Parathyroid adenoma (tissue), 2 donors: Measurements from ENCODE around the gene ST6GALNAC4.

Experiments used
- H2AFZ ChIP-seq: fragments of 300-600 bp; sonication (generic); one replicate; pipeline ENCODE4 v1.7.0; 2017; ENCODE audit warnings: antibody characterized with exemption, mild to moderate bottlenecking
- H3K27ac ChIP-seq: fragments of 300-600 bp; sonication (generic); one replicate; pipeline ENCODE4 v1.7.0; 2017
- H3K27me3 ChIP-seq: fragments of 300-600 bp; sonication (generic); one replicate; pipeline ENCODE4 v1.7.0; 2017; ENCODE audit warnings: low read length; ENCODE audit not compliant: control insufficient read depth, insufficient read depth
- H3K36me3 ChIP-seq: fragments of 300-600 bp; sonication (generic); one replicate; pipeline ENCODE4 v1.7.0; 2017; ENCODE audit warnings: low read length; ENCODE audit not compliant: control insufficient read depth, insufficient read depth
- H3K4me1 ChIP-seq: fragments of 300-600 bp; sonication (generic); one replicate; pipeline ENCODE4 v1.7.0; 2017; ENCODE audit warnings: control low read depth
- H3K4me2 ChIP-seq: fragments of 300-600 bp; sonication (generic); one replicate; pipeline ENCODE4 v1.7.0; 2017; ENCODE audit warnings: low read length
- H3K4me3 ChIP-seq: fragments of 300-600 bp; sonication (generic); one replicate; pipeline ENCODE4 v1.7.0; 2017; ENCODE audit warnings: low read depth, low read length
- H3K79me2 ChIP-seq: fragments of 300-600 bp; sonication (generic); one replicate; pipeline ENCODE4 v1.7.0; 2017; ENCODE audit warnings: control low read depth
- H3K9ac ChIP-seq: fragments of 300-600 bp; sonication (generic); one replicate; pipeline ENCODE4 v1.7.0; 2017; ENCODE audit warnings: mild to moderate bottlenecking
- H3K9me3 ChIP-seq: fragments of 300-600 bp; sonication (generic); one replicate; pipeline ENCODE4 v1.7.0; 2017; ENCODE audit warnings: low read length; ENCODE audit not compliant: control insufficient read depth
- TF ChIP-seq, protein P1 (sequence below): fragments of 300-600 bp; sonication (generic); IDR thresholded peaks from one replicate; pipeline ENCODE4 v1.7.0; 2017; ENCODE audit warnings: antibody characterized with exemption, mild to moderate bottlenecking
- donor health status: primary hyperparathyroidism.

ST6GALNAC4 gene

DNA sequence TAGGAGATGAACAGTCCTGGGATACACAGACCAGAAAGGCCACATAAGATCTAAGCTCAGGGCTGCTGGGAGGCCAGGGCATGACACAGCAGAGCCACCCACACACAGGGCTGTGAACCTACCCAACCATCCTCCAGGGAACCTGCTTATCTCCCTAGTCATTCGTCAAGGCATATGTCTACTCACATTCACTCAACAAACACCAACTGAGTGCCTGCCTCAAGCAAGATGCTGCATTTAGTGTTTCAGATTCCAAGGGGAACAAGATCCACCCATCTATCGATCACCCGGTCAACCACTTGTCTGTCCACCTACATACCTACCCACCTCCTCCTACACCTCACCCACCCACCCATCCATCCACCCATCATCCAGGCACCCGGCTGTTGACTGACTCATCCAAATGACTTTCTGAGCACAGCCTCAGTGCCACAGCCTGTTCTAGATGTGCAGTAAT lies 19.0 kb upstream of the ST6GALNAC4 start:
- no peak overlapping the region for H2AFZ ChIP-seq
- no peak overlapping the region for H3K4me3 ChIP-seq
- peaks cover 5% of the 10 kb centered on the region for H3K79me2 ChIP-seq
- H3K27ac ChIP-seq, result no peak overlapping the region
- H3K27me3 ChIP-seq, result no peaks in the 10 kb centered on the region
- no peaks in the 10 kb centered on the region for H3K36me3 ChIP-seq
- no peaks in the 10 kb centered on the region for H3K9me3 ChIP-seq
- TF ChIP-seq, protein P1, sequence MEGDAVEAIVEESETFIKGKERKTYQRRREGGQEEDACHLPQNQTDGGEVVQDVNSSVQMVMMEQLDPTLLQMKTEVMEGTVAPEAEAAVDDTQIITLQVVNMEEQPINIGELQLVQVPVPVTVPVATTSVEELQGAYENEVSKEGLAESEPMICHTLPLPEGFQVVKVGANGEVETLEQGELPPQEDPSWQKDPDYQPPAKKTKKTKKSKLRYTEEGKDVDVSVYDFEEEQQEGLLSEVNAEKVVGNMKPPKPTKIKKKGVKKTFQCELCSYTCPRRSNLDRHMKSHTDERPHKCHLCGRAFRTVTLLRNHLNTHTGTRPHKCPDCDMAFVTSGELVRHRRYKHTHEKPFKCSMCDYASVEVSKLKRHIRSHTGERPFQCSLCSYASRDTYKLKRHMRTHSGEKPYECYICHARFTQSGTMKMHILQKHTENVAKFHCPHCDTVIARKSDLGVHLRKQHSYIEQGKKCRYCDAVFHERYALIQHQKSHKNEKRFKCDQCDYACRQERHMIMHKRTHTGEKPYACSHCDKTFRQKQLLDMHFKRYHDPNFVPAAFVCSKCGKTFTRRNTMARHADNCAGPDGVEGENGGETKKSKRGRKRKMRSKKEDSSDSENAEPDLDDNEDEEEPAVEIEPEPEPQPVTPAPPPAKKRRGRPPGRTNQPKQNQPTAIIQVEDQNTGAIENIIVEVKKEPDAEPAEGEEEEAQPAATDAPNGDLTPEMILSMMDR, result no peak
- no peak overlapping the region for H3K4me2 ChIP-seq
- peaks cover 2% of the 10 kb centered on the region for H3K4me1 ChIP-seq
- H3K9ac ChIP-seq, result no peak overlapping the region

DNA sequence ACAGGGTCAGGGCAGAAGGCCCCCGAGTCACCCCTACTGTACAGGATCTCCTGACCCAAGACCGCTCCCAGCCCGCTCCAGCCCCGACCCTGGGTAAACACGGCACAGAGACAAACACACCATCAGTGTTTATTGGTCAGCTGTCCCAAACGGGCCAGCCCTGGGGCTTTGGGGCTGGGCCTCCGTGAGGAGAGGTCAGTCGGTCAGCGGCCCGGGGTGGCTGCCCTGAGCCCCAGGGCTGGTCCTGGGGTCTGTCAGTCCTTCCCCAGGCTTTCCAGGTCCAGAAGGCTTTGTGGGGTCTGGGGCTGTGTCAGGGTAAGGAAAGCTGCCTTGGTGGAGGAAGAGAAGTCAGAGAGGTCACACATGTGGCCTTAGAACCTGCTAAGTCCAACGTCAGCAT lies 18.1 kb upstream of the ST6GALNAC4 start:
- H3K9ac ChIP-seq, result no peak overlapping the region
- no peak overlapping the region for H3K4me3 ChIP-seq
- no peaks in the 10 kb centered on the region for H3K27me3 ChIP-seq
- TF ChIP-seq, protein P1, result no peak
- H2AFZ ChIP-seq, result no peak overlapping the region
- H3K27ac ChIP-seq, result no peak overlapping the region
- H3K4me2 ChIP-seq, result no peak overlapping the region
- peaks cover 2% of the 10 kb centered on the region for H3K4me1 ChIP-seq
- no peaks in the 10 kb centered on the region for H3K36me3 ChIP-seq
- no peaks in the 10 kb centered on the region for H3K9me3 ChIP-seq
- H3K79me2 ChIP-seq, result peaks cover 5% of the 10 kb centered on the region

DNA sequence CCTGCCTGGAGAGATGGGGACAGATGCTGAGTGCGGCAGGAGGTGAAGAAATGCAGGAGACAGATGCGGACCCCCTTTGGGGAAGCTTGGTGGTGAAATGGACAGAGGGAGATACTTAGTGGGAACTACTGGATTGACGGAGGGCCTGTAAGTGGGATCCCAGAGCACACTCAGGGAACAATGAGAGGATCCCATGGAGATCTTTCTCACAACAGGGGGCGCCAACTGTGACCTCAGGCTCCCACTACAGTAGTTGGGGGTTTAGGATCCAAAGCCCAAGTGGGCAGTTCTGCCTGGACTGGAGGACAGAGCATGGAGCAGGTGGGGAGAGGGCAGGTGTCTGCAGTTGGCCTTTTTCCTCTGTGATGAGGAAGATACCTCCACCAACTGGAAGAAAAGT lies 17.4 kb upstream of the ST6GALNAC4 start:
- Histone ChIP-seq H3K27me3 (no peaks in the 10 kb centered on the region), H3K4me2 (no peak overlapping the region), H3K79me2 (peaks cover 5% of the 10 kb centered on the region), H2AFZ (no peak overlapping the region), H3K27ac (no peak overlapping the region), H3K4me3 (no peak overlapping the region), H3K36me3 (no peaks in the 10 kb centered on the region), H3K4me1 (peaks cover 2% of the 10 kb centered on the region), H3K9ac (no peak overlapping the region), H3K9me3 (no peaks in the 10 kb centered on the region)
- TF ChIP-seq, protein P1, result no peak

DNA sequence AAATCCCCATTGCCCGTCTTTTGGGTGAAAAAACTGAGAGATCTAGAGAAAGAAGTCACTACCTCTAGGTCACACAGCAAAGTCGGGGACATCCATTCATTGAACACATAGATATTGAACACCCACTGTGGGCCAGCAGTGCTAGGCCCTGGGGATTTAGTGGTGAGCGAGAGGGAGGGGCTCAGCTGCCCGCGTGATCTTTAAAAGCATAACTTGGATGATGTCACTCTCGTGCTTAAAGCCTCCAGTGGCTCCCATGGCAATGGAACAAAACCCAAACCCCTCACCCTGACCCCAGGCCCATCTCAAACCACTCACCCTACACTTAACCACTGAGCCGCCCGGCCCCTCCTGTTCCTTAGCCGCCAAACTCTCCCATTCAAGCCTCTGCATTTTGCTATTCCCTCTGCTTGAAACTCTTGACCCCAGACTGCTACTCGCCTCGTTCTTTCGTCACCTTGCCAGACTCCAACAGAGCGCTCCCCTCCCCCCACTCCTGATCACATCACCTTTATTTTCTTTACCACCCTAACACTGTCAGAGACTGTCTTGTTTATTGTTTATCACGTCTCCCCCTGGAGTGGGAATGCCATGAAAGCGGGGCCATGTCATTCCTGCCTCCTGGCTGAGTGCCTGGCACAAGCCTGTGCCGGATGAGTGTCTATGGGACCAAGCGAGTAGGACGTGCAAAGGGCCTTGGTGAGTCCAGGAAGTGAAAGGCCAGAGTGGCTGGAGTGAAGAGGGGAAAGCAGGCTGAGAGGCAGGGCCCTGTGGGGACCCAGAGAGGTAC lies 14.4 kb upstream of the ST6GALNAC4 start:
- no peak overlapping the region for H3K4me3 ChIP-seq
- no peak overlapping the region for H3K27ac ChIP-seq
- H3K4me1 ChIP-seq, result peaks cover 5% of the 10 kb centered on the region
- H3K9ac ChIP-seq, result no peak overlapping the region
- H3K4me2 ChIP-seq, result peak overlapping the region; percentile 77
- TF ChIP-seq, protein P1, result no peak
- H3K79me2 ChIP-seq, result peaks cover 2% of the 10 kb centered on the region
- H3K36me3 ChIP-seq, result no peaks in the 10 kb centered on the region
- H3K27me3 ChIP-seq, result no peaks in the 10 kb centered on the region
- peak overlapping the region; percentile 15 for H2AFZ ChIP-seq
- no peaks in the 10 kb centered on the region for H3K9me3 ChIP-seq
